Esophagus (tissue), 2 donors: ENCODE measurements around the gene NT5C. TPM values are rescaled to one million over a fixed set of nuclear protein-coding genes. Genes with fewer than 3 reads are reported as not detected.

ENCODE experiments used
- H3K27ac ChIP-seq, 2 donors: one replicate each; pipeline ENCODE4 v1.5.1; 2013; ENCODE audit warnings: low read depth in 2 of 2, mild to moderate bottlenecking in 2 of 2, inconsistent platforms in 1 of 2, low read length in 1 of 2, moderate library complexity in 1 of 2
- H3K27me3 ChIP-seq, 2 donors: one replicate each; pipeline ENCODE4 v1.6.1; 2013; ENCODE audit warnings: low read length in 2 of 2, control low read depth in 1 of 2, mild to moderate bottlenecking in 1 of 2; ENCODE audit not compliant: insufficient read depth in 2 of 2, control insufficient read depth in 1 of 2
- H3K36me3 ChIP-seq, 2 donors: one replicate each; pipeline ENCODE4 v1.6.1; 2013; ENCODE audit warnings: low read length in 1 of 2; ENCODE audit not compliant: control insufficient read depth in 2 of 2, insufficient read depth in 2 of 2
- H3K4me1 ChIP-seq, 2 donors: one replicate each; pipeline ENCODE4 v1.6.1; 2013; ENCODE audit warnings: low read length in 1 of 2; ENCODE audit not compliant: control insufficient read depth in 2 of 2, insufficient read depth in 2 of 2
- H3K4me3 ChIP-seq, 2 donors: one replicate each; pipeline ENCODE4 v1.5.1; 2013; ENCODE audit warnings: low read length in 2 of 2, mild to moderate bottlenecking in 2 of 2, low read depth in 1 of 2, moderate library complexity in 1 of 2
- H3K9me3 ChIP-seq, 2 donors: one replicate each; pipeline ENCODE4 v1.6.1; 2013; ENCODE audit warnings: mild to moderate bottlenecking in 2 of 2, low read depth in 1 of 2, low read length in 1 of 2, moderate library complexity in 1 of 2; ENCODE audit not compliant: control insufficient read depth in 2 of 2, insufficient read depth in 1 of 2
- WGBS, 2 donors: extraction: QIAGEN DNeasy Blood & Tissue Kit; methylation state at CpG; one replicate each; pipeline ENCODE4 v1.1.7; 2013; 5-methylcytosine and 5-hydroxymethylcytosine counted together
- polyA plus RNA-seq, 2 donors: library from polyadenylated mRNA; stranded (reverse); fragments of 200-250 nt; gene quantifications; one replicate each; pipeline ENCODE4 v1.2.3, GENCODE V29; 2013
- donor health status: healthy with polysubstance abuse.
- donor health status: Bipolar disorder and iron deficiency.

Gene NT5C
- polyA plus RNA-seq, 2 donors, result 64.2 to 79.0 TPM

- Histone ChIP-seq H3K36me3 (peaks cover 4 to 9% of the 10 kb centered on the region in 2 donors), H3K4me3 (no peak overlapping the region), H3K27me3 (no peaks in the 10 kb centered on the region), H3K27ac (peak overlapping the region; percentile 93 to 99), H3K4me1 (peaks cover 5 to 29% of the 10 kb centered on the region in 2 donors), H3K9me3 (no peaks in the 10 kb centered on the region)
- 67 to 82% methylated on average over 4 of the region's 4 CpGs for whole genome bisulfite sequencing, 2 donors
Observed at GRCh38 chr17:75124819-75125162, 6.8 kb downstream of the NT5C start.

DNA sequence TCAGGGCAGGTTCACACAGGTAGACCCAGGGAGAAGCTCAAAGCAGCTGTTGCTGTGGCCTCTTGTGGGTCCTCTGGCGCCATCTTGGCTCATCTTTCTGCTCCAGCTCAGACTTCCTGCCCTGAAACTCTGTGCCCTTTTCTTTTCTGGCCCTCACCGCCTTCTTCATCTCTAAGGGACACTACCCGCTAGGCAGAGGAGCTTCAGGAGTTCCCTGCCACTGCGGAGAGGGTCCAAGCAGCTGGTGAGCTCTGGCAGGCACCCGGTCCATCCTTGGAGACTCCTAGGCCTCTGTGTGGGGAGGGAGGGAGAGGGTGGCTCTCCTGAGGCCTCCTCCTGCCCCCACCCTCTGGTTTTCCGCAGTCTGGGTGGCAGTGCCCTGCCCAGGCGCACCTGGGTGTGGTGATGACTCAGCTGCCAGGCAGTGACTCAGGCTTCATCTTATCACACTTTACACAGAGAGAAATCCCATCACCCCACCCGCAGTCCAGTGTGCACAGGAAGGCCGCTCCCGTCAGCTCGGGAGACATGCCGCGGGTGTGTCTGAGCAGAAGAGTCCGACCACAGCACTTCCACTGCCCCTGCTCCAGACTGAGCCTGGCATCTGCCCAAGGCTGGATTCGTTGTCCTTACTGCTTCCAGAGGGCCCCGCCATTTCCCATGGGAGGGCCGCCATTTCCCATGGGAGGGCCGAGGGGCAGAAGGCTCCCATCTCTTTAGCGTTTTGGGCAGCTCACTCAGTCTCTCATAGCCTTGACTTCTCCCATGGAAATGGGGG, 7.3 kb downstream of the NT5C start:
- H3K4me1 ChIP-seq, result peaks cover 5 to 30% of the 10 kb centered on the region in 2 donors
- H3K9me3 ChIP-seq, result no peaks in the 10 kb centered on the region
- H3K27ac ChIP-seq, result peak overlapping the region; percentile 93 to 99
- no peak overlapping the region for H3K4me3 ChIP-seq
- 39 to 55% methylated on average over 15 to 19 of the region's 19 CpGs for WGBS, 2 donors
- H3K27me3 ChIP-seq, result no peaks in the 10 kb centered on the region
- peaks cover 4% of the 10 kb centered on the region in 2 donors for H3K36me3 ChIP-seq

GRCh38 chr17:75118307-75118706, 13.2 kb downstream of the NT5C start:
- Histone ChIP-seq H3K9me3 (no peaks in the 10 kb centered on the region), H3K27me3 (no peaks in the 10 kb centered on the region), H3K36me3 (peaks cover 0 to 4% of the 10 kb centered on the region in 2 donors), H3K4me1 (peaks cover 7 to 9% of the 10 kb centered on the region in 2 donors), H3K4me3 (no peak overlapping the region), H3K27ac (peak overlapping the region in 1 of 2 donors; percentile 45)
- WGBS, 2 donors, result 94 to 95% methylated on average over 14 of the region's 14 CpGs

GRCh38 chr17:75116737-75117136, 14.8 kb downstream of the NT5C start:
- Histone ChIP-seq H3K36me3 (peaks cover 0 to 4% of the 10 kb centered on the region in 2 donors), H3K4me3 (no peak overlapping the region), H3K27ac (peak overlapping the region in 1 of 2 donors; percentile 64), H3K27me3 (no peaks in the 10 kb centered on the region), H3K9me3 (no peaks in the 10 kb centered on the region), H3K4me1 (peaks cover 7 to 9% of the 10 kb centered on the region in 2 donors)
- WGBS, 2 donors, result 79 to 86% methylated on average over 9 of the region's 9 CpGs

GRCh38 chr17:75115555-75115954, 16.0 kb downstream of the NT5C start:
- peaks cover 9% of the 10 kb centered on the region in 2 donors for H3K4me1 ChIP-seq
- peak overlapping the region; percentile 14 to 36 for H3K27ac ChIP-seq
- no peaks in the 10 kb centered on the region for H3K9me3 ChIP-seq
- H3K36me3 ChIP-seq, result peaks cover 0 to 4% of the 10 kb centered on the region in 2 donors
- H3K27me3 ChIP-seq, result no peaks in the 10 kb centered on the region
- no peak overlapping the region for H3K4me3 ChIP-seq

DNA sequence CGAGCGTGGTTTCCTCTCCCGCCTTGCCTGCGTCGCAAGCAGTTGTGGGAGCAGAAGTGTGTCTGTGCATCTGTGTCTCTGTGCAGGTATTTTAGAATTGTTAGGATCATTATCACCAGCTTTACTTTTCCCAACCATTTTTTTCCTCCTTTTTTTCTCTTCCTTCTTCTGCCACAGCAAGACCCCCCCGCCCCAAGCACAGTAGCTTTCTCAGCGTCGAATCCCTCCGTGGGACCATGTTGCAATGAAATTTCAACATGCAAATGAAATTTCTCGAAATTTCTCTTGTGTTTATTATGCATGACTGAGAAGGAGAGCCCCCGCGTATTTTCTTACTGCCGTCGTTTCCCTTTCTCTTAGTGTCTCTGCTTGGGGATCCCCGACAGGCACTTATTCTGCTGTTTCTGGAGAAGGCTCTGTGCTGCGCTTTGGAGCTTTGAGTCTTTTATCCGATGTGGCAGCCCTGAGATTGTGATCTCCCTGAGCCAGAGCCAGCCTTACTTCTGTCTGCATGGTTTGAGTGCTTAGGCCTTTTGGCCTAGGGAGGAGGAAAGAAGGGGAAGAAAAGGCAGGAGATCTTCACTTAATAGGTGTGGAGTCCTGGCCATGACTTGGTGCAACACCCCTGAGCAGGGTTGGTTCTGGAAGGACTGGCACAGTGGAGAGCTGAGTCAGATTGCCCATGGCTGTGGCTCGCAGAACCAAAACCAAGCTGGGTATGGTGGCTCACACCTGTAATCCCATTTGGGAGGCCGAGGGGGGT, 16.8 kb downstream of the NT5C start:
- WGBS, 2 donors, result 34 to 37% methylated on average over 18 to 19 of the region's 19 CpGs
- no peaks in the 10 kb centered on the region for H3K27me3 ChIP-seq
- peak overlapping the region; percentile 52 to 53 for H3K4me3 ChIP-seq
- peaks cover 9% of the 10 kb centered on the region in 2 donors for H3K4me1 ChIP-seq
- no peaks in the 10 kb centered on the region for H3K9me3 ChIP-seq
- H3K36me3 ChIP-seq, result peaks cover 0 to 4% of the 10 kb centered on the region in 2 donors
- peak overlapping the region; percentile 89 to 95 for H3K27ac ChIP-seq

DNA sequence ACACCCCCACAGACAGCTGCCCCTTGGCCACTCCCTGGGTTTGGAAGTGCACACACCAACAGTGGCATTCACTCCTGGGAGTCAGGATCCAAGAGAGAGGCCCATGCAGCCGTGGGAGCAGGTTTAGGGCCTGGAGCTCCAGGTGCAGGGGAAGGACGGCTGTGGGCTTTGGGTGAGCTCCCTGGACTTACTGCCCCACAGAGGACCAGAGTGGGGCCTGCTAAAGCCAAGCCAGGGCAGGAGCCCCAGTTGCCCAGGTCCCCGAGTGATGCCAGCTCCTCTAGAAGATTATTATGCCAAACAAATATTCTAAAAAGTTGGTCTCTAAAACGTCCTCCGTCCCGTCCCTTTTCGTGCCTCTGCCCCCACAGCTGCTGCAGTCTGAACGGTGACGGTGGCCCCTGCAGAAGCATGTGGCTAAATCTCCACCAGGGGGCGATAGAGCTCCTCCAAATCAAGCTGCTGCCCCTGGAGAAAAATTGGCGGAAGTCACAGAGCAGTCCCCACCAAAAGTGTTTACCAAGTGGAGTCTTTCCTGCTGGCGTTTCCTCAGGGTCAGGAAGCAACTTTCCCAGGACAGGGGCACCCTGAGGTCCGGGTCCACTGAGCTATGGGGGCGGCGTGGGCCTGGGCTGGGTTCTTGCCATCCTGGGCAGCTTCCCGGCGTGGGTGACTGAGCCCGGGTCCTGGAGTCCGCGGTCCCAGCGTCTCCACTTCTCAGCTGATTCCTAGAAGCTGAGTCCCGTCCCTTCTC, 17.6 kb downstream of the NT5C start:
- Histone ChIP-seq H3K36me3 (peaks cover 0 to 4% of the 10 kb centered on the region in 2 donors), H3K4me3 (peak overlapping the region; percentile 52 to 53), H3K27me3 (no peaks in the 10 kb centered on the region), H3K9me3 (no peaks in the 10 kb centered on the region), H3K27ac (peak overlapping the region; percentile 89 to 95), H3K4me1 (peaks cover 12 to 13% of the 10 kb centered on the region in 2 donors)
- 2% methylated on average over 22 of the region's 22 CpGs for WGBS, 2 donors

DNA sequence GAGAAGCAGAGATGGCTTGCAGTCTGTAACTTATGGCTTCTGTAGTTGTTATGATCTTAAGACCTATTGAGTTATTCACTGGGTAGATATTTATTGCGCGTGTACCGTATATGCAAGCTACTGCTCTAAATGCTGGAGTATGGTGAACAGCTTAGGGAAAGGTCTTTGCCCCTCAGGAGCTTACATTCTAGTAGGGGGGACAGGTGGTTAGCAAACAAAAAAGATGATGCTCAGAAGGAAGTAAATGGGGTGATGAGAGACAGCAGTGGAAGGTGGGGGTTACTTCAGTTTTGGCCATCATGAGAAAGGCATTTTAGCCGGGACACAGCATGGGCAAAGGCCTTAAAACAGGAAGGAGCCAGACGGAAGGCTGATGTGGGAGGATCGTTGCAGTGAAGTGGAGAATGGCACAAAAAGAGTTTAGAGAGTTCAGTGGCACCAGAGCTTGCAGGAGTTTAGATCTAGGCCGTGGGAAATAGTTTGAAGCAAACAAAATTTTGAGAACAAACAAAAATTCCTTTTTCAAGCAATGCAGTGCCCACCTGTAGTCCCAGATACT, 19.7 kb downstream of the NT5C start:
- H3K4me3 ChIP-seq, result no peak overlapping the region
- H3K9me3 ChIP-seq, result no peaks in the 10 kb centered on the region
- peaks cover 0 to 4% of the 10 kb centered on the region in 2 donors for H3K36me3 ChIP-seq
- no peaks in the 10 kb centered on the region for H3K27me3 ChIP-seq
- H3K27ac ChIP-seq, result no peak overlapping the region
- peaks cover 11 to 13% of the 10 kb centered on the region in 2 donors for H3K4me1 ChIP-seq
- 84% methylated on average over 7 of the region's 7 CpGs for WGBS, 2 donors
